ENCODE data around the gene TRNAU1AP. TPM values are rescaled to one million over a fixed set of nuclear protein-coding genes. Genes with fewer than 3 reads are reported as not detected.

The TRNAU1AP gene
- total and polyA plus RNA-seq, 2 of the 13 experiments (the other 11 are each of a cell fraction or from before 2014, with no cell fraction given): 29.0 to 42.9 TPM

- TF ChIP-seq KMT2A (CRISPR knock-in tag; IDR thresholded peaks at IDR 0.05) (peak; percentile 89), ZNF704 (CRISPR knock-in tag; IDR thresholded peaks at IDR 0.05; ENCODE audit: borderline replicate concordance) (peak; percentile 78; the same call in 1 of the 2 replicates), TOPORS (CRISPR knock-in tag; IDR thresholded peaks at IDR 0.05) (peak; percentile 95), TFDP2 (CRISPR knock-in tag; IDR thresholded peaks at IDR 0.05) (peak; percentile 95), RARG (CRISPR knock-in tag; IDR thresholded peaks at IDR 0.05; ENCODE audit: low read depth) (peak; percentile 66; the same call in 1 of the 2 replicates), ZBTB7A (CRISPR knock-in tag; IDR thresholded peaks at IDR 0.05) (no peak), ZUFSP (CRISPR knock-in tag; IDR thresholded peaks at IDR 0.05; ENCODE audit: borderline replicate concordance) (no peak), ZNF652 (CRISPR knock-in tag; IDR thresholded peaks at IDR 0.05; ENCODE audit: borderline replicate concordance, low read depth) (no peak), DDIT3 (CRISPR knock-in tag; IDR thresholded peaks at IDR 0.05) (no peak), ZNF609 (CRISPR knock-in tag; IDR thresholded peaks at IDR 0.05; ENCODE audit: borderline replicate concordance) (no peak), NR2F6 (IDR thresholded peaks at IDR 0.05) (no peak), NR2F6 (CRISPR knock-in tag; IDR thresholded peaks at IDR 0.05) (peak; percentile 60; the same call in 1 of the 2 replicates), ZNF124 (CRISPR knock-in tag; IDR thresholded peaks at IDR 0.05) (peak; percentile 88), MTA1 (CRISPR knock-in tag; IDR thresholded peaks at IDR 0.05; ENCODE audit: borderline replicate concordance) (peak; percentile 83; the same call in 1 of the 2 replicates), MIER3 (CRISPR knock-in tag; IDR thresholded peaks at IDR 0.05; ENCODE audit: borderline replicate concordance) (peak; percentile 90; the same call in 1 of the 2 replicates), ZNF274 (CRISPR knock-in tag; IDR thresholded peaks at IDR 0.05) (peak; percentile 95), CENPBD1 (CRISPR knock-in tag; IDR thresholded peaks at IDR 0.05; ENCODE audit: borderline replicate concordance, low read depth) (peak; percentile 39; the same call in 1 of the 2 replicates), SP1 (IDR thresholded peaks at IDR 0.05) (no peak), SP1 (CRISPR knock-in tag; IDR thresholded peaks at IDR 0.05) (peak; percentile 64; the same call in 1 of the 2 replicates), ZNF674 (CRISPR knock-in tag; IDR thresholded peaks at IDR 0.05; ENCODE audit: low read depth) (no peak)
These were observed 28.8 kb downstream of the TRNAU1AP start (continued) for GRCh38 chr1:28581531-28582247.
